GM23338 (cell line): Measurements from ENCODE around the gene CYTH1. TPM values are rescaled to one million over a fixed set of nuclear protein-coding genes. Genes with fewer than 3 reads are reported as not detected.

Source experiments
- ATAC-seq: fragments of 200-7000 bp; cut with Tn5 transposase; 3 replicates; pipeline ENCODE4 v1.9.1; 2020
- DNase-seq: peaks from one replicate; pipeline ENCODE4 v3.0.0-alpha.2; 2015; ENCODE audit warnings: low spot score
- H2AFZ ChIP-seq: fragments of 200-600 bp; sonication (generic); 2 replicates; pipeline ENCODE4 v1.8.0; 2016; ENCODE audit warnings: antibody characterized with exemption, mild to moderate bottlenecking, moderate library complexity
- H3F3A ChIP-seq: fragments of 200-600 bp; sonication (generic); replicated peaks from 2 replicates; pipeline ENCODE4 v1.8.0; 2017; ENCODE audit warnings: antibody characterized with exemption, mixed run types, low read depth
- H3K27ac ChIP-seq: fragments of 200-600 bp; sonication (generic); 2 replicates; pipeline ENCODE4 v1.6.1; 2016; ENCODE audit warnings: low read depth
- H3K27me3 ChIP-seq: fragments of 200-600 bp; sonication (generic); 2 replicates; pipeline ENCODE4 v1.8.0; 2016; ENCODE audit warnings: mild to moderate bottlenecking, mixed run types, moderate library complexity; ENCODE audit not compliant: insufficient read depth
- H3K36me3 ChIP-seq: fragments of 200-600 bp; sonication (generic); 2 replicates; pipeline ENCODE4 v1.8.0; 2016; ENCODE audit warnings: mild to moderate bottlenecking; ENCODE audit not compliant: insufficient read depth
- H3K4me1 ChIP-seq: fragments of 200-600 bp; sonication (generic); 2 replicates; pipeline ENCODE4 v1.8.0; 2016; ENCODE audit warnings: mild to moderate bottlenecking, moderate library complexity; ENCODE audit not compliant: insufficient read depth
- H3K4me2 ChIP-seq: fragments of 200-600 bp; sonication (generic); 2 replicates; pipeline ENCODE4 v1.7.1; 2017; ENCODE audit warnings: mixed run types
- H3K4me3 ChIP-seq: fragments of 200-600 bp; sonication (generic); 2 replicates; pipeline ENCODE4 v1.6.1; 2016; ENCODE audit warnings: mixed run types
- H3K79me2 ChIP-seq: fragments of 200-600 bp; sonication (generic); replicated peaks from 2 replicates; pipeline ENCODE4 v1.8.0; 2017; ENCODE audit warnings: mild to moderate bottlenecking; ENCODE audit not compliant: insufficient read depth
- H3K9me2 ChIP-seq: fragments of 200-600 bp; sonication (generic); 2 replicates; pipeline ENCODE4 v1.8.0; 2017; ENCODE audit not compliant: insufficient read depth
- H4K20me1 ChIP-seq: fragments of 200-600 bp; sonication (generic); replicated peaks from 2 replicates; pipeline ENCODE4 v1.8.0; 2017; ENCODE audit warnings: mild to moderate bottlenecking; ENCODE audit not compliant: insufficient read depth
- H3K27ac Mint-ChIP-seq: 2 replicates; pipeline ENCODE4 v1.8.0; 2020; ENCODE audit warnings: inconsistent platforms, mild to moderate bottlenecking, moderate library complexity, mixed read lengths
- H3K27me3 Mint-ChIP-seq: 3 replicates; pipeline ENCODE4 v1.8.0; 2022; ENCODE audit warnings: low read depth, mild to moderate bottlenecking, moderate library complexity, mixed read lengths, inconsistent platforms; ENCODE audit not compliant: insufficient read depth, poor library complexity
- H3K36me3 Mint-ChIP-seq: 3 replicates; pipeline ENCODE4 v1.8.0; 2021; ENCODE audit warnings: low read depth, mild to moderate bottlenecking, inconsistent platforms, moderate library complexity, mixed read lengths
- H3K4me1 Mint-ChIP-seq: 3 replicates; pipeline ENCODE4 v1.8.0; 2020; ENCODE audit warnings: mild to moderate bottlenecking, inconsistent platforms, mixed read lengths
- H3K4me3 Mint-ChIP-seq: 3 replicates; pipeline ENCODE4 v1.8.0; 2021; ENCODE audit warnings: moderate library complexity, mild to moderate bottlenecking, inconsistent platforms, mixed read lengths
- H3K9me3 Mint-ChIP-seq: 3 replicates; pipeline ENCODE4 v1.8.0; 2020; ENCODE audit warnings: moderate library complexity, mild to moderate bottlenecking, inconsistent platforms, mixed read lengths
- CREB1 ChIP-seq: fragments of 250-450 bp; sonication (Bioruptor Pico); IDR thresholded peaks from 2 replicates; pipeline ENCODE4 v1.5.0; 2020; ENCODE audit warnings: low read depth, mild to moderate bottlenecking, moderate library complexity
- ETS1 ChIP-seq: IDR thresholded peaks from 2 replicates; pipeline ENCODE4 v1.6.1; 2016; ENCODE audit warnings: antibody characterized with exemption
- EZH2phosphoT487 ChIP-seq: fragments of 200-600 bp; sonication (generic); IDR thresholded peaks from one replicate; pipeline ENCODE4 v1.8.1; 2018; ENCODE audit warnings: antibody characterized with exemption; ENCODE audit not compliant: unreplicated experiment
- JUNB ChIP-seq: IDR thresholded peaks from one replicate; pipeline ENCODE4 v1.6.1; 2016; ENCODE audit warnings: antibody characterized with exemption; ENCODE audit not compliant: unreplicated experiment
- POLR2AphosphoS5 ChIP-seq: IDR thresholded peaks from 2 replicates; pipeline ENCODE4 v1.6.1; 2016; ENCODE audit warnings: antibody characterized with exemption, low read depth
- REST ChIP-seq: IDR thresholded peaks from one replicate; pipeline ENCODE4 v1.6.1; 2018; ENCODE audit warnings: antibody characterized with exemption; ENCODE audit not compliant: unreplicated experiment
- ZNF114 ChIP-seq: fragments of 250-450 bp; sonication (Bioruptor Pico); IDR thresholded peaks from 2 replicates; pipeline ENCODE4 v1.5.0; 2020; ENCODE audit warnings: mild to moderate bottlenecking, moderate library complexity
- polyA plus RNA-seq: library from polyadenylated mRNA; unstranded; fragments of >200 nt; fragmentation: Nextera tagmentation; extraction: Ambion mirVana; gene quantifications from 2 replicates; pipeline ENCODE4 v1.2.1, GENCODE V29; 2016
- total RNA-seq: library from RNA; depleted of rRNA; stranded (reverse); fragments of >200 nt; shearing (Covaris generic); gene quantifications from 2 replicates; pipeline ENCODE4 v1.2.3, GENCODE V29; 2014

The CYTH1 gene
- total and polyA plus RNA-seq, 2 experiments from 2014 or later, result 13.8 to 14.5 TPM

- peaks cover 7% of the 10 kb centered on the region; the same call in 2 of the 3 replicates for H3K4me1 Mint-ChIP-seq
- no peak overlapping the region for H3K27ac ChIP-seq
- no peak for TF ChIP-seq JUNB
Measured at GRCh38 chr17:78789149-78789662, 7.1 kb upstream of the CYTH1 start.

GRCh38 chr17:78788451-78788850, 6.4 kb upstream of the CYTH1 start:
- H3K27me3 Mint-ChIP-seq, result peaks cover 4% of the 10 kb centered on the region
- TF ChIP-seq JUNB, result no peak
- TF ChIP-seq ETS1, result no peak
- no peak for TF ChIP-seq EZH2phosphoT487
- TF ChIP-seq CREB1 (CRISPR knock-in tag), result no peak
- TF ChIP-seq POLR2AphosphoS5, result no peak
- no peak for TF ChIP-seq ZNF114
- TF ChIP-seq REST, result no peak
- no peak overlapping the region for H2AFZ ChIP-seq
- H3K79me2 ChIP-seq, result no peaks in the 10 kb centered on the region
- no peaks in the 10 kb centered on the region; the same call in 1 of the 2 replicates for H3F3A ChIP-seq
- H3K4me2 ChIP-seq, result no peak overlapping the region
- H3K27ac ChIP-seq, result no peak overlapping the region
- H3K27me3 ChIP-seq, result no peaks in the 10 kb centered on the region
- ATAC-seq (no peak), DNase-seq (no peak)
- H3K9me2 ChIP-seq, result no peaks in the 10 kb centered on the region
- H3K4me3 ChIP-seq, result no peak overlapping the region
- H3K27ac Mint-ChIP-seq, result no peak overlapping the region
- H3K9me3 Mint-ChIP-seq, result no peaks in the 10 kb centered on the region
- H3K36me3 ChIP-seq, result no peaks in the 10 kb centered on the region
- H3K4me3 Mint-ChIP-seq, result no peak overlapping the region
- H4K20me1 ChIP-seq, result no peaks in the 10 kb centered on the region
- H3K4me1 ChIP-seq, result peaks cover 6% of the 10 kb centered on the region
- H3K36me3 Mint-ChIP-seq, result peaks cover 13% of the 10 kb centered on the region
- H3K4me1 Mint-ChIP-seq, result peaks cover 11% of the 10 kb centered on the region; the same call in 2 of the 3 replicates

More at GRCh38 chr17:78789149-78789662, 7.1 kb upstream of the CYTH1 start:
- Mint-ChIP-seq H3K27me3 (peaks cover 4% of the 10 kb centered on the region), H3K9me3 (no peaks in the 10 kb centered on the region), H3K36me3 (peaks cover 18% of the 10 kb centered on the region), H3K27ac (no peak overlapping the region), H3K4me3 (no peak overlapping the region)
- no peaks in the 10 kb centered on the region for H3K79me2 ChIP-seq
- H2AFZ ChIP-seq, result no peak overlapping the region
- H3K4me1 ChIP-seq, result peaks cover 6% of the 10 kb centered on the region
- H3K4me3 ChIP-seq, result no peak overlapping the region
- H3K9me2 ChIP-seq, result no peaks in the 10 kb centered on the region
- H3K4me2 ChIP-seq, result no peak overlapping the region
- no peaks in the 10 kb centered on the region; the same call in 1 of the 2 replicates for H3K36me3 ChIP-seq
- ATAC-seq (no peak), DNase-seq (no peak)
- no peaks in the 10 kb centered on the region for H4K20me1 ChIP-seq
- no peaks in the 10 kb centered on the region for H3K27me3 ChIP-seq
- H3F3A ChIP-seq, result no peaks in the 10 kb centered on the region
